Jurkat, Clone E6-1 (cell line): ENCODE measurements around the gene ZFHX3.

Source experiments
- DNase-seq: peaks from one replicate; pipeline ENCODE4 v3.0.0-alpha.2; 2011; ENCODE audit warnings: low read depth, low spot score
- H3K4me3 ChIP-seq: 2 replicates; pipeline ENCODE4 v1.5.1; 2011; ENCODE audit warnings: mild to moderate bottlenecking, low read length, control low read depth, moderate library complexity

ZFHX3 gene

DNA sequence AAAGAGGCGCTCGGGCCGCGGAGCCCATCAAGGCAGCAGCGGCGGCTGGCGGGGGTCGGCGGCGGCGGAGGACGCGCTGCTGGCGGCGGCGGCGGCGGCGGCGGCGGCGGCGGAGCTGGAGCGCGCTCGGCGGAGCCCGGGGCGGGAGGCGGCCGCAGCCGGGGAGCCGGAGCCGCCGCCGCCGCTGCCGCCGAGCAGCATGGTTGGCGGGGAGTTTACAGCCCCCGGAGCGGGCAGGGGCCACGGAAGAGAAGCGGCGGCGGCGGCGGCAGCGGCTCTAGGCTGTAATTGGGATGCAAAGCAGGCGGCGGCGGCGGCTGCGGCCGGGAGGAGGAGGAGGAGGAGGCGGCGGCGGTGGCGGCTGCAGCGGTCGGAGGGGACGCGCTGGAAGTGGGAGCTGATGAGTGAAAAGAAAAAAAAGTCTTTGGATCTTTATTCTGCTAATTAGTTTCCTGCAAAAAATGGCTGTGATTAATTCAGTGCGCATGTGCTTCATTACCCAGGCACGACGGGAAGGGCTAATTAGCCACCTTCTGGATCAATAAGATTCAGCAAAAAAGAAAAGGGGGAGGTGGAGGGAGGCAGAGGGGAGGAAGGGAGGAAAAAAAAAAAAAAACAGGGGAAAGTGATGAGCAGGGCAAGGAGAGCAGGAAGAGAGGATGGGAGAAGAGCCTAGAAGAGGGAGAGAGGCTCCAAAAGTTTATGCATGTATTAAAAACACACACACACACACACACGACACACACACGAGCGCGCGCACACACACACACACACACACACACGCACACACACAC lies 10.9 kb upstream of the ZFHX3 start:
- H3K4me3 ChIP-seq, result peak overlapping the region; percentile 34
- DNase-seq, result no peak

DNA sequence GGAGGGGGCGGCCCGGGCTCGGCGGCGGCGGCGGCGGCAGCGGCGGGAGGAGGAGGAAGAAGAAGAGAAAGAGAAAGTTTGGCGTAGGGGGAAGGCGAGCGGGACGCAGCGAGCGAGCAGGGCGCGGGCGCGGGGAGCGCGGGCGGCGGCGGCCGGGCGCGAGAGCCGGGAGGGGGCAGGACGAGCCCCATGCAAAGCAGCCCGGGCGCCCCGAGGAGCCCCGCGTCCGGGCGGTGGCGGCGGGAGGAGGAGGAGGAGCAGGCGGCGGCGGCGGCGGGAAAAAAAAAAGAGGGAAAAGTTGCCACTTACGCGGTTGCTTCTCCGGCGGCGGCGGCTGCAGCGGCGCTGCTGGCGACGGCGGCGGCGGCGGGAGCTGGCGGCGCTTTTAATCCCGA lies 10.3 kb upstream of the ZFHX3 start:
- H3K4me3 ChIP-seq, result peak overlapping the region; percentile 22; the same call in 1 of the 2 replicates
- DNase-seq, result no peak

DNA sequence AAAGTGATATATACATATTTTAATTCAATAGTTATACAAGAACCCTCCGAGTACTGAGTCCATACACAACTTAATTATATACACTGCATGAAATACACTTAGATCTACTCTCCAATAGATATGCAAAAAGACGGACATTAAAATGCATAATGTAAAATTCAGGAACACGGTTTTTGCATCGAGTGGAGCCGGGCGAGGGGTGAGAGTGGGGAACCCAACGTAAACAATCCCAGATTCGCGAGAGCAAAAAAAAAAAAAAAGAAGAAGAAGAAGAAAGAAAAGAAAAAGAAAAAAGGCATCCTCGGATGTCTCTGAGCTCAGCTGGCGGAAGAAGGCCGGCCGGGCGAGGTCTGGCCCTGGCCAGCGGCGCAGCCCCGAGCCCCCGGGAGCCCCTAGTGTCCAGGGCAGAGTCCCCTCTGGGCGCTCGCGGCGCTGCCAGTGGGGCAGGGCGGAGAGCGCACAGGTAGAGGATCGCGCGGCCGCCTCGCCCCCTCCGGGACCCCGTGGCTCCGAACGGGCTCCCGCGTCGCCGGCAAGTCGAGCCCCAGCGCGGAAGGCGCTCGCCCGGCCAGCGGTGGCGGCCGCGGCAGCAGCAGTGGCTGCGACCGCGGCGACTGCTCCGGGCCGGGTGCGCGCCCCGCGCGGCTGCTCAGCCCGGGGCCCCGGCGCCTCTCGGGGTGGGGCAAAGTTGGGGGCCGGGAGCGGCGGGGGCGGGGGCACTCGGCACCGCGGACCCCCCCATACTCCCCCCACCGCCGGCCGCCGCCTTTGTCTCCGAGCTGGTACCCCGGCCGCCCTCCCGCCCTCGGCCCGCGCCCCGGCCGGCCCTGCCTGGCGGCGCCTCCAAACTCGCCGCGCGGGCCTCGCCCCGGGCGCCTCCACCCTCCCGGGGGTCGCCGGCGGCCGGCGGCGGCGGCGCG lies 9.6 kb upstream of the ZFHX3 start:
- no peak for DNase-seq
- peak overlapping the region; percentile 13; the same call in 1 of the 2 replicates for H3K4me3 ChIP-seq

DNA sequence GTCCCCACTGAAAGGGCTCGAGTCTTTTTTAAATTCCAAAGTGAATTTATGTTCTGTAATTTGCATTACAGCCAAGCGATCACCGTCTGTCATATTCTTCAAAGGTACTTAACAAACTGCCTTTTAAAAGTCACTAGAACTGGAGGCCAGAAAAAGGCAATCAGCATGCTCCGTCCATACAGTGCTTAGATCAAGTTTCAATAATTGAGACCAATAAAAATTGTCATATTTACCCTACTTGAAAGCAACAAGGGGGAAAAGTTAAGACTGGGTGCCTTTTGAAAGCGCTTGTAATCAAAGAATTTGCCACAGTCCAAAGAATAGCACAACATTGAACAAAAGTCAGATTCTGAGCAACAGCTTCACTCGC lies 9.0 kb upstream of the ZFHX3 start:
- H3K4me3 ChIP-seq, result no peak overlapping the region
- no peak for DNase-seq

DNA sequence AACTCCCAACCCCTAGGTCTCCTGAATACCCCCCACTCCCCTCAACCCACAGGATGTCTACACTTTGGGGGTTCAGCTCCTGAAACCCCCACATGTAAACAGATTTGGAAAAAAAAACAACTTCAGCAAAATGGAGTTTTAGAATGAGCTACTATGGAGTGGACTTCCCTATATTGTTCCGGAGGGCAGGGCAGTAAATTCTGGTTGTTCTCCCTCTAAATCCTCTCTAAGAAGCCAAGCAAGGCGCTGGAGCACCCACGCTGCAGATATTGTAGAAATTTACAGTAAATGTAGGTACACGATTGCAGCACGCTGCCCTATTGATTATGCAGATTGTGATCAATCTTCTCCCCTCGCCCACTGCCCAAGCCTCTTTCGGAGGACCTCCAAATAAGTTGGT lies 8.5 kb upstream of the ZFHX3 start:
- DNase-seq, result no peak

DNA sequence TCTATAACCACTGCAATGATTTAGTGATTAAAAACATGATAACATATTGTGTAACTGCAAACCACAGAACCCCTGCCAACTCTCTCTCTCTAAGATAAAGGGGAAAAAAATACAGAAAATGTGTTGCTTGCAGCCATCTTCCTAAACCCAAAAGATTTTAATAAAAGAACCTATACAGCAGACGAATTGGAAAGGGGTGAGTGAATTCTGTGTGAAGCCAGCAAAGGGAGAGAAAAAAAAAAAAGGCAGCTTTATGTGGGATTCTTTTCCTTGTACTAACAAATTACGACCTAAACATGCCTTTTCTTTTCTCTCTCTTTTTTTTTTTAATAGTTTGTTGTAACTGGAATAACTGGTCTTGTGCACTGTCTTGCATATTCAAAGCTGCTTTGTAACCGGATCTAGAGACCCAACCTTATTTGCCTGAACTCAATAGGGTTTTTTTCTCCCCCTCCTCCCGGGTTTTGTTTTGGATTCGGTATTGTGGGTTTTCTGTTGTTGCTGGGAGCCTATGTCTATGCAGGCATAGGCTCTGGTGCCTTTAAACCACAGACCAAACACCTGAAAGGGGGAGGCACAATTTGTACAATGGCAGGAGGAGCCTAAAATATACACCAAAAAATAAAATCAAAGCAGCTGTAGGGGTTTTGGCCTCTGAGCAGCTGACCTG lies 7.0 kb upstream of the ZFHX3 start:
- DNase-seq, result peak; percentile 55
- H3K4me3 ChIP-seq, result no peak overlapping the region

More for the DNA sequence above, 8.5 kb upstream of the ZFHX3 start:
- H3K4me3 ChIP-seq, result no peak overlapping the region

DNA sequence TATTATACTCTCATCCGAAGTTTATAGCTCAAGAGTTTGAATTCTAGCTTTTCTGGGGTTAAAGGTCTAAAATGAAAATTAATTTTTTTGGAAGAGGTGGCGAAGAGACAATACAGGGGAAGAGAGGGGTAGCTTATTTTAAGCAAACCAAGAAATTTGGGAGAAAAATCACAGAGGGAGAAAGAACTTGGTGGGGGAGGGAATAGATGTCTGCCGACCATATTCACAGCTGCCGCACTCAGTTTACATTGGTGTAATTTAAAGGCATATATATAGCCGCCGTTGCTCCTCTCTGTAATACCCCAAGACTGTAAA lies 6.5 kb upstream of the ZFHX3 start:
- DNase-seq, result no peak
- H3K4me3 ChIP-seq, result no peak overlapping the region

DNA sequence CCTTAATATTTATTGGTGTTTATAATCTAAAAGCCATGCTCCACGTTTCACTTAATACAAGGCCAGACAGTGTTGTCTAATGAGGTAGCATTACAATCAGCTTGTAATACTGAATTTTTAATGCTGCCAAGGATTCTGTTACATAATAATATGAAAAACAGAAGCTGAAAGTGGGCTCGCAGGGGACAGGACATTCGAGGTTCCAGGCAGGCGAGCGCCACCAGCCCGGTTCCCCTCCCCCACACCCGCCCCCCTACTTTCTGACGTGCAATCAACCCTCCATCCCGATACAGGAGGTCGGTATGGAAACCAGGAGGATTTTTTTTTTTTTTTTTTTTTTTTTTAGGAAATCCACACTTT lies 6.2 kb upstream of the ZFHX3 start:
- H3K4me3 ChIP-seq, result no peak overlapping the region
- DNase-seq, result no peak

DNA sequence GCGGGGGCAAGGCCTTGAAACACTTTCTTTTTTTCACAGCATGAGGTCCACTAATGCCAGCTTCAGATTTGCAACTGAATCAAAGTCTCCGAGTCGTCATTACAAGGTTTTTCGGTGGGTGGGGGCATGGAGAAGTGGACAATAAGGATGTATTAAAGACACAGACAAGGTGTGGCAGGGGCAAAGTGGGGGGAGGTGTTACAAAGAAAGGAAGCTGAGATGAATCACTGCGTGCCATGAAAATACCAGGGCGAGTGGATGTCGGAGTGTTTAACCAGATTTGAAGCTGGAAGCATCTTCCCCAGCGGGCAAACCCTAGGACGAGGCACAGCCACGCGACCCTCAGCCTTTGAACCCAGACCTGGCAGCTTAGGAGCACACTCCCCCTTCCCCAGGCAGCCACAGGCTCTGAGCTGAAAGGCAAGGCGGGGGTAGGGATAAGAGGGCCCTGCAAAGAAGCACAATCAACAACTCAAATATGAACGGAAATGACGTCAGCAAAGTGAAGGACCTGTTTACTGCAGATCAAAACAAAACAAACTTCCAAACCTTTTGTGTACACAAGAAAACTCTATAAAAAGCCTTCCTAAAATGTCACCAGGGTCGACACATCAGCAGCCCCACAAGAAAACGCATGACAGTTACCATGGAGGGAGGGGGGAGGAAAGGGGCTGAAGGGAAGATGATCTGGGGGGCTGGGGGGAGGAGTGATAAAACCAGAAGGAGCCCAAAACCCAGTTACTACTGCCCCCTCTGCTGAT lies 5.6 kb upstream of the ZFHX3 start:
- DNase-seq, result no peak
- no peak overlapping the region for H3K4me3 ChIP-seq

DNA sequence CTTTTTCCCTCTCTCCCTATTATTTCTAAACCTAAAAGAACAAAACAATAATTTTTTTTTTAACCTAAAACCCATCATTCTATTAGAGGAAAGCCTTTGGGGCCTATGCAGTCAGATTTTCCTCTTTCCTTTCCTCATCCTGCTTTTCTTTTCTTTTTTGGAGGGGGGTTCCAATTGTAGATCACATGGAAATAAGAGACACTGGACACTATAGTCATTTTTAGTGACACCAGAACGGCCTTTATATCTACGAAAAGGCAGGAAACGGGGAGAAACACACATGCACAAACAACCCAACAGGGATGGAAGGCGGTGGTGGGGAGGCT lies 5.1 kb upstream of the ZFHX3 start:
- no peak for DNase-seq
- no peak overlapping the region for H3K4me3 ChIP-seq

DNA sequence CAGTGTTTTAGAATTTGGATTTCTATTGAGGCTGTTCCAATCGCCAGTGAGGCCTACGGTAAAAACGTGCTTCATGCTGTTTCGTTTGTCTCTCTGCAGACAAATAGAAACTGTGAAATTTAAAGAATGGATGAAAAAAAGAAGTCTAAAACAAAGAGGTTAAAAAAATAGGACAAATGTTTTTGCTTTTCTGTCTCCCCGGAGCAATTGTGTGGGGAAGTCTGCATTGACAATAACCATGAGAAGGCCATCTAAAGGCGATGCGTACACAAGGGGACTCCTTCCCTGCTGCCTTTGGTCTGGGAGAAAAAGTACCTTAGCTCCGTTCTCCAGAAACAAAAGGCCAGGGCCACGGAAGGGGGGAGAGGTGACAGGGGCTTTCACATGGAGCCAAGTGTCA lies 4.6 kb upstream of the ZFHX3 start:
- no peak for DNase-seq
- no peak overlapping the region for H3K4me3 ChIP-seq

DNA sequence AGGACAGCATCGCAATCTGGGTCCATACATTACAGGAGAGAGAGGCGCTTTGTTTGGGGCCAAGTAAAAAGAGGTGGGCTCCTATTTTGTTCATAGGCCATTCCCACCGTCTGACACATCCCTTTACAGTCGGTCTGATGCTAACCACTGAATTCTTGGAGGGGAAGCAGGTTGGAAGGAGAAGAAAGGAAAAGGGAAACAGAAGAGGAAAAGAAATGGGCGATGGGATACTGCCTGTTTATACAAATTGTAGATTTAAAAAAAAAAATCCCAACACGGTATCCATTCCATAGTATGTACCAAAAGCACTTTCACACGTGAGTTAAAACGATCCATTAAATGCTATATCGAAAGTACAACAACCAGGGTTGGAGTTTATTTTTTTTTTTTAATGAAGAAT lies 4.0 kb upstream of the ZFHX3 start:
- no peak for DNase-seq
- no peak overlapping the region for H3K4me3 ChIP-seq

DNA sequence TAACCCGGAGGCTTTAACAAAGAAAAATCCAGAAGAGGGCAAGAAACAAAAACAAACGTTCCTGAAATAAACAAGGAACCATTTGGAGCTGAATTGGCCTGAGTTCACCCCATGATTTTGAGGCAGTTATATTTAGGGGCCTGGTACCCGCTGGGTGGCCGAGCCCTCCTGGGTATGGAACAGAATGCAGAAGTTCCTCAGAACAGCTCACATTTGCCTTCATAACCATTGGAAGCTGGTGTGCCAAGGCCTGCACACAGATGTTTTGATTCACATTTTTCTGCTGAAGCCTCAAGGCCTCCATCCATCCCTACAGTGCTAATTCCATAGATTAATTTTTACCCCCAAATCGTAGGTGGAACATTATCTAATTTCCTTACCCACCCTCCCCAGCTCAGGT lies 3.3 kb upstream of the ZFHX3 start:
- no peak for DNase-seq
- no peak overlapping the region for H3K4me3 ChIP-seq

DNA sequence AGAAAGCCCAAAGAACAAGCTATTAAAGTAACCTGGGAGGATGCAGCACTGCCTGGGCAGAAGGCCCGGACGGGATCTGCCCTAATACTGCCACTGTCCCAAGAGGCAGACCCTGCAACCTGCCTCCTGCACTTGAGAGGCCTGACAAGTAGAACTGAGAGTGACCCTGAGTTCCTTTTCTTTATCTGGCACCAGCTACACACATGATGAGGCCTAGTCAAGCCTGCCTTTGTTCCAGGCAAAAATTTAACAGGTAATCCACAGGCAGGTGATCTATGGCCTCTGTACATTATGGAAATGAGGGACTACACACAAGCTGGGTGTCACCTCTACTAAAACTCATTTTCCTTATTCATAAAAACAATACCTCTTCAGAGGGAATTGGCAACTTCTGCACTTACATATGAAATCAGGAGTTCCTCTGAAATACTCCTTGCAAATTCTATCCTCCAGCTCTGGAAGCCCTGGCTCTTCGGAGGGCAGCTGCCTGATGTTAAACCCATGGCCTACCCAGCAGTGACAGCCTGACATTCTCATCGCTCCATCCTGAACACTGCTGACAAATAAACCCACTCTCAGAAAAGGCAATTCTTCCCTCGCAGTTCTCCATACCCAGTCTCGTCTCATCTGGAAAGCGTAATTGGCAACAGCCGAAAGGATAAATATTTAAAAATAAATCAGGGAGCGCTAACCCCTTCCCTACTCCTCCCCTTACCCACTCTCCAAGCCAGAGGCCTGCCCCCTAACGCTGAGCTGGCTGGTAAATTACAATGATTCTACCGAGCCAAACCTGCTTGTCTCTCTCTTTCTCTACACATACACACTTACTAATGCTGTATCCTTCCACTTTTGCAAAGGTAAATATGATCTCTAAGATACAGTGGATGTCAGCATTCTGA lies 2.5 kb upstream of the ZFHX3 start:
- H3K4me3 ChIP-seq, result no peak overlapping the region
- no peak for DNase-seq

DNA sequence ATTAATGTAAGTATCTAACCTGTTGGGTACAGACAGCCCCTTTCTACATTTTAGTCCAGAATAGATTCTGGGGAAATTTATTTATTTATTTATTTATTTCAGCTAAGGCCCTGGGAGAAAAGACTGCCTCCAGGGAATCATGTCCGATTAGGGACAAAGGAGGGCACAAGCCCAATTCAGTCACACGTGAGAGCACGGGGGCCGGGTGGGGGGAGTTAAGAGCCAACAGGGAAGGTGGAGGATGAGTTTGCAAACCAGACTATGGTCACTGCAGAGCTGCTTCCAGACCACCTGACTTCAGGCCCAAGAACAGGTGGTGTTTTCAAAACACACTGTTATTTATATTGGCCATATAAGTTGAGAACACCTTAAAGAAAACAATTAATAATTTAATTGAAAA lies 1.6 kb upstream of the ZFHX3 start:
- DNase-seq, result no peak
- no peak overlapping the region for H3K4me3 ChIP-seq

DNA sequence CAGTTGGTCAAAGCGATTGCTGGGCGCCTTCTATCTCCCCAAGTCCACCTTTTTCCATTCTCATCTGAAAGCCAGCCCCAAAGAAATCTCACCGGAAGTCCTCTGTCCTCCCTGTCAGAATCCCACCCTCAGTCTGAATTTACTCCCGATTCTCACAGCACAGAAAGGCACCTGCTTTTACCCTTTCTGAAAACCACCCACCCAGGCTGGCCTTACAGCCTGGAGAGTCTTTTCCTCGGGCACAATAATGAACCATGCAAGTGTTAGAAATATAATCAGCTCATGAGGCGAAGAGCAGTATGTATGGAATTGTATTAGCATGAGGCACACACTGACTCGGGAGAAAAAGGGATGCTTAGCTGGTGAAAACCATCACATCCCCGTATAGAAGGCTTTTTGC lies 1.2 kb upstream of the ZFHX3 start:
- H3K4me3 ChIP-seq, result no peak overlapping the region
- no peak for DNase-seq

DNA sequence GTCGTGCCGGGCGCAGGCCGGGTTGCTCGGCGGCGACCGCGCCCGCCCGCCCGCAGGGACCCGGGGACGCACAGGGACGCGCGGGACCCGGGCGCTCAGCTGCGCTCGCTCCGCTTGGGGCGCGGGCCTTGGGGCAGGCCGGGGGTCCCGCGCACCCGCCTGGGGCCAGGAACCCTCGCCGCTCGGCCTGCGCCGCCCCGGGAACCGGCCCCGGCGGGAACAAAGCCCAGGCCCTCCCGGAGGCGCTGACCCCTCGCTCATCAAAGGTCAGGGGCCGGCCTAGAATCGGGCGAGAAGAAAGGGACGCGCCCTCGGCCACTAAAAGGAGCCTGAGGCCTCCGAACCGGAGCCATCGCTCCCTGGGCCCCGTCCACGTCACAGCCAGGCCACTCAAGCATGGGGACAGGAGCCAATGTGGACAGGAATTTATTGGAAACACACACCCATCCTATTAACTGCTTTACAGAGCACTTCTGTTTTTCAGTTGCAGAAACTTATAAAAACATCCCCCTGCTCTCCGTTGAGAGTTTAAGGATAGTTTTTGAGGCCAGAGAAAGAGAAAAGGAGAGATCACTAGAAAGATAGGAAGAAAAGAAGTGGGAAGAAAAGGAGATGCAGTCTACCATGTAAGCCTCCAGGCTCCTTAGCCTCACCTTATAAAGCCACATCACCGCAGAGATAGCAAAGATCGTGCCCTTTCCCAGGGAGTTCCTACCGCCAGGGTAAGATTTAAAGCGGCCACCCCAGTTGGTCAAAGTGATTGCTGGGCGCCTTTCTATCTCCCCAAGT lies 558 bp upstream of the ZFHX3 start:
- no peak for DNase-seq
- no peak overlapping the region; the same call in 1 of the 2 replicates for H3K4me3 ChIP-seq

DNA sequence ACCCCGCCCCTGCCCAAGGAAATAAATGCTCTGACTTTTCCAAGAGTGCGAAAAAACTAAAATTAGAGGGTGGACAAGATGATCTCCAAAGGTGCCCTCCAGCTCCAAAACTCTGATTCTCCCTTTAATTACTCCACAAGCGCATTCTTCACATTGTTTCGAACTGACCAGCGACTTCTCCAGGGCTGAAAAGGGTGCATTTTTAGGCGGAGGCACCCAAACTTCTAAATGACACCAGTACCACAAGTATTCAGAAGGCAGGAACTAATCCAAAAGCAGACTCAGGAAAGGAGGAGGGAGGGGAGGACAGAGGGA lies 750 bp downstream of the ZFHX3 start:
- no peak for DNase-seq
- H3K4me3 ChIP-seq, result no peak overlapping the region
